Fibroblast of skin of scalp (primary cell): ENCODE measurements around the gene ZNF827.
A peak's percentile ranks its signal among the peaks of the same experiment; 100 is the strongest.

Experiments used
- DNase-seq: peaks from one replicate; pipeline ENCODE4 v3.0.0-alpha.2; 2013

The ZNF827 gene

DNA sequence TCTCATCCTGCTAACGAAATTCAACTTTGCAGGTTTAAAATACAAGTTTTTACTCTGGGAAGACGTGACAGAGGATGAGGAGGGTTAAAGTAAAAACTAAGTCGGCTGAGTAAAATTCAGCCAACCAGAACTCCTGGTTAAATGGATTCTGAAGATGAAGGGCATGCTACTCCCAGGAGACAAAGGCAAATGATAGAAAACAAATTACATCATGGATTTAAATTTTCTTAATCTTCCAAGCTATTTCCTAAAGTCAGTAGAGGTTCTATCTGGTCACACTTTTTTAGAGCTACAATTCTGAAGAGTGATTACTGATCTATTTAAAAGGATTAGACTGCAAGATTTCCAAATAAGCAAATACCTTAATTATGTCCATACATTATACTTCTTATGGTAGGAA lies 47.9 kb downstream of the ZNF827 start:
- DNase-seq, result no peak

GRCh38 chr4:145888393-145888792 lies 50.2 kb downstream of the ZNF827 start:
- DNase-seq, result no peak

DNA sequence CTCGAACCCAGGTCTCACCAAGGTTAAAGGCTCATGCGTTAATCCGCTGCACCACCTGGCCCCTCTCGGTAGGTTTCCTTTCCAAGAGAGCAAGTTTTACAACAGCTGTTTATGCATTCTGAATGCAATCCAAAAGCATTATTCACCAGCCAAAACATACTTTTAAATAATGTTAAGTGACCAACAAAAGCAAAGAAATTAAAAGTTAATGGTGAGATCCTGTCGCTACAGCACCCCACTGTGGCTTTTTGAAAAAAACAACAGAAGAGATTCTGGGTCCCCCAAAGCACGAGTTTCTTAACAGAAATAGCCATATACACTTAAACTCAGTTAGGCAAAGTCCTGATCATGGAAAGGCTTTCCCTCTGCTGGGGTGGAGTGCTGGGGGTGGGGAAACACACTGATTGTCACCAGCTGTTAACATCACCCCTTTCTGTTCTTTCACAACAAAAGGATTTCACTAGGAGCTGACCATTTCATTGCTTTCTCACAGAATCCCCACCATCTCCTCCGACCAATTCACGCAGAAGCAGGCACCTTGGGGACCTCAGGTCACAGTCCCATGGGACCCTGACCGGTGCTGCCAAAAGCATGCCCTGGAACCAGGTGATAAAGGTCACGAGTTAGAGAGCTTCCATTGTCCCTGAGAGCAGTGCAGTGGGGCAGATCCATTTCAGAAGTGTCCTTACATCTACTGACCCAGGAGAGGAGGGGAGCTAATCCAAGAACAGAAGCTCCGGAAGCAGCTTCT lies 51.2 kb downstream of the ZNF827 start:
- DNase-seq, result peak; percentile 62

- no peak for DNase-seq
These were observed 51.8 kb downstream of the ZNF827 start for GRCh38 chr4:145886871-145887240.

DNA sequence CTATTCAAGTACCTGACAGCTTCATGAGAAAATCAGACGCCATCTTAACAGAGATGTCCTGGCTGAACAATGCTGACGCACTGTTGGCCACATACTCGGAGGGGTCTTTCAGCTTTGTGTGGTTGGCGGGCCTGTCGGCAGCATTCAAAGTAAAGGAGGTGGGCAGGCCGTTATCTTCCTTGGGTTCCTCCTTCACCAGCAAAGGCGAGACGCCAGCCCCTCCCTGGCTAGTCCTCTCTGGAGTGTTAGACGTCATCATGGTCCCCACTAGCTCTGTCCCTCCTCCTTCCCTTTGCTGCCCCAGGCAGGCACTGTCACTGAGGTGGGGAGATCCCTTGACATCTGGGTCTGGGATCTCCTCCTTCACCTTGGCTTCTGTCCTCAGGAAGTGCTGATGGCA lies 53.0 kb downstream of the ZNF827 start:
- no peak for DNase-seq

- no peak for DNase-seq
These were observed 53.8 kb downstream of the ZNF827 start for GRCh38 chr4:145884775-145885174.

GRCh38 chr4:145883101-145883694 lies 55.4 kb downstream of the ZNF827 start:
- no peak for DNase-seq

GRCh38 chr4:145882604-145883003 lies 56.0 kb downstream of the ZNF827 start:
- DNase-seq, result no peak

DNA sequence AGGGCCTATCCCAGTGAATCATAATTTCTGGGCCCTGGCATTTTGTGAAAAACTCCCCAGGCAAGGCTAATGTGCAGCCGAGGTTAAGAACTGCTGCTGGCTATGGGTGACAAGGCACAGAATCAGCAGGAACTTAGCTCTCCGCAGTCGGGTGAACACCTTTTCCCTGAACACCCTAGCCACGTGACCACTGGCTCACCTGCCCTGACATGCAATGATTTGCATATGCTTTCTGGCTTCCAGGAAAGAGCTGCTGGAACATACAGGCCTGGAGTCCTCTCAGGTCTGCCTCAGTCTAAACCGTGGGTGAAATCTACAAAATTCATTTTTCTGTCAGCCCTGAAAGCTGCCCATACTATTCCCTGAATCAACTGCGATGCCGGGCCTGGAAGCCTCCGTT lies 56.6 kb downstream of the ZNF827 start:
- DNase-seq, result no peak

DNA sequence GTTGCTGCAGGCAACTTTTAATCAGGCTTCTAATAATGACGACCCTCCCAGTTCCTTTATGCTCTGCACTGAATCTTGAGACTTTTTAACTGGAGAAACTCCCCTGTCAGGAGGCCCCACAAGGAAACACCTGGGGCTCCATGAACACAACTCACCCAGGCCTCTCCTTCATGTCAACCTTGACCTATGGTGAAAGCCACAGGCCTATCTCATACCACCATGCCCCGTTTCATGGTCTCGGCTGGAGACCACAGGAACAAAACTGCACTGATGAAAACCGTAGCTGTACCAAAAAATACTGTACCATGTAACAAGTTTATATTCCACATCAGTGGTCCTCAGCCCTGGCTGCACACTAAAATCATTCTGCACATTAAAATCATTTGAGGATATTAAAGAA lies 57.0 kb downstream of the ZNF827 start:
- DNase-seq, result no peak

GRCh38 chr4:145880355-145880960 lies 58.2 kb downstream of the ZNF827 start:
- DNase-seq, result no peak

DNA sequence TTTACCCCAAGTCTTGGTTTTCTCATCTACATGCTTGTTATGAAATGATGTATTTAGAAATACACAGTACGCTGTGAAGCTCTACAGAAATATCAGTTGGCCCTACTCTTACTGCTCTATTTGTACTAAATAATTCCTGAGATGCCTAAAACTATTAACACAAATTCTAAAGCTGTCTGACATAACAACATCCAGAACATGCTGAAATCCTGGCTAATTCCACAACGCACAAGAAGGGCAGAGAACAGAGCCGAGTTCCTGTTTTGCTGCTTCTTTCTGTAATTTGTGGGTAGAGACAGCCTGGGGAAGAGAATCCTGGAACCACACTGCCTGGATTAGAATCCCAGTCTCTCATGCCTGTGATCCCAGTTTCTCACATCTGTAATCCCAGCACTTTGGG lies 59.0 kb downstream of the ZNF827 start:
- DNase-seq, result peak; percentile 19

DNA sequence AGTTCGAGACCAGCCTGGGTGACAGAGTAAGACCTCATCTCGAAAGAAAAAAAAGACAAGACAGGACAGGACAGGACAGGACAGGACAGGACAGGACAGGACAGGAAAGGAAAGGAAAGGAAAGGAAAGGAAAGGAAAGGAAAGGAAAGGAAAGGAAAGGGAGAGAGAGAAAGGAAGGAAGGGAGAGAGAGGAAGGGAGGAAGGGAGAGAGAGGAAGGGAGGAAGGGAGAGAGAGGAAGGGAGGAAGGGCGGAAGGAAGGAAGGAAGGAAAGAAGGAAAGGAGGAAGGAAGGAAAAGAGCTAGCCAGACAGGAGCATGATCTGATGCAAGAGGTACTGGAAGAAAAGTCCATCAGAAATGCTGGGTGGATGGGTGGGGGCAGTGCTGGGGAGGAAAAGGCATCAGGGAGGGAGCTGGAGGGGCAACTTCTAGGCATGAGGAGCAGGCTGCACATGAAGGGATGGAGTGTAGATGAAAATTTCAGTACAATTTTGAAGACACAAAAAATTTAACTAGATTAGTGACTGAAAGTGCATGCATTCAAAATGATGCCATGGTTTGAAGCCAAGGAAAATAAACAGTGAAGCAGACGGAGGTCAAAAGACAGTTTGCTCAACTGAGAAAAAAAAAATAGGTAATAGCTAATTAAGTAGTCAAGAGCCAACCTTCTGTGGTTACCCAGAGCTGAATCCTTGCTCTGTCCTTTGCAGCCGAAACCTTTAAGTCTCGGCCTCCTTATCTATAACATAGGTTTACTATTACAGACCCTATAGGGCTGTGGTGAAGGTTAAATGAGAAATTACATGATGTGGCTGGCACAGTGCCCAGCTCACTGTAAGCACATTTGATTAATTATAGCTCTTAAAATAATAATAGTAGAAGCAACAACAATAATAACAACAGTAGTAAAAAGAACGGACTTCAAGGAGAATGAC lies 59.9 kb downstream of the ZNF827 start:
- DNase-seq, result no peak

DNA sequence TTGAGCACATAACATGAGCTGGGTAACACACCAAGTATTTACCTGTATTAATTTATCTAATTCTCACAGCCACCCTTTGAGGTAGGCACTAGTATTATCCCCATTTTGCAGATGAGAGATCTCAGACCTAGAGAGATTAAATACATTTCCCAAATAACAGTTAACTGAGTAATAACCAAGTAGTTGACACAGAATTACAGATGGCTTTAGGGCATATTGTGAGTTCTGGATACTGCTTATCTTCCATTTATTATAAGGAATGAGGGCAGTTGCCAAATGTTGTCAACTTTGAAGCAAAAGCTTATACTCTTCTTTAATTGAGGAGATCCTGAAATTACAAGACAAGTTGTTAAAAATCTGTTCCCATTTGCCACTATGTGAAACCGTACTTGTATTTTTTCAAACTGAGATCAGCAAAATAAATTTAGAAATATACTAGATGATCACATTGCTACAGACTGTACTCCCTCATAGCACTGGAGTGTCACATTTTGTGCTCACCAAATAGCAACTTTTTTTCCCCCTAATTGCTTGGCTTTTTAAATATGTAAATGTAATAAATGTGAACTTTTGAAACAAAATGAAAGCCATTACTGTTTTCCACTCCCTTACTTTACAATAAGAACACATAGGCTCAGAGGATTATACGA lies 62.0 kb downstream of the ZNF827 start:
- no peak for DNase-seq

GRCh38 chr4:145873901-145874300 lies 64.7 kb downstream of the ZNF827 start:
- DNase-seq, result no peak

DNA sequence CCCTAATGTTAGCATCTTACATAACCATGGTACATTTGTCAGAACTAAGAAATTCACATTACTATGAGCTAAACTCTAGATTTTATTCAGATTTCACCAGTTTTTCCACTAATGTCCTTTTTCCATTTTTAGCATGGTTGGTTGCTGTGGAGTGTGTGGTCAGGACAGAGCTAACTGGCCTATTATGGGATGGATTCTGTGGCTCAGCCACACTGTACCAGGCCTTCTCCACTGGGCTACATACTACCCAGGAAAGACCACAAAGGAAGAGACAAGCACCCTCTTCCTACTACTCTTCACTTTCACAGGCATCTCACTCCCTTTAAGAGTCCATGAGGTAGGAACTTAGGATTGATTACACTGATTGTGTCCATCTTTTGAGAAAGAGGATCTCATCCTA lies 67.4 kb downstream of the ZNF827 start:
- DNase-seq, result no peak

DNA sequence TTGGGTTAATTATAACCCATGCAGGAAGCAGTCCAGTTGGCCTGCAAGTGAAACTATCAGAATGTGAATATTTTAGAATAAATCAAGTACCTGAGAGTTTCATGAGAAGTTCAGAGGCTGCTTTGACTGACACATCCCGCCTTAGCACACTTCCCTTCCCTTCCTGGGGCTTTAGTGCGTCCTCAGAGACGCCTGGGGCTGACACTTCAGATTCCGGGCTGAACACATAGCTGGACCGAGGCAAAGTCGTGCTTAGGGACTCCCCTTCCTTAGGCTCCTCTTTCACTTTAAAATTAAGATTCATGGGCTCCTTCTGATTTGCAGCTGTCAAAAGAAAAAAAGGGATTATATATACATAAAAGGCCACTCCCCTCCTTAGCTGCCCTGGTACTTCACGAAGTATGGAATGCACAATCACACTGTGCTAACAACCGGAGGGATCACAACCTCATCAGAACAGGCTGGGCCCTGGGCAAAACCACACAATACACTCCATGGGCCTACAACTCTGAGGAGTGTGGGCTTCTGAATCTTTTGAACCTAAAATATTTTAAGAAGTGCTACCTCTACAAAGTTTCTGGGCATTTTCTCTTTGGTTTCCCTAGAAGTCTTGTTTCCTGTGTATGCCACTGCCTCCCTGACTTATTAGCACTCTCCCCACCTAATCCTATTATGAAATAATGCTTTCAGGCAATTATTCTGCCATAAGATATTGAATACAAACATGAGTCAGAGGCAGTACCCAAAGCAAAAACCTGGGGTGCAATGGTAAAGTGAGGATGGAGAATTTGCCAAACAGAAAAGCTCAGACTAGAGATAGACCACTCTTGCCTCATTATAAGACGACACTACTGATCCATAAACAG lies 68.2 kb downstream of the ZNF827 start:
- DNase-seq, result no peak

DNA sequence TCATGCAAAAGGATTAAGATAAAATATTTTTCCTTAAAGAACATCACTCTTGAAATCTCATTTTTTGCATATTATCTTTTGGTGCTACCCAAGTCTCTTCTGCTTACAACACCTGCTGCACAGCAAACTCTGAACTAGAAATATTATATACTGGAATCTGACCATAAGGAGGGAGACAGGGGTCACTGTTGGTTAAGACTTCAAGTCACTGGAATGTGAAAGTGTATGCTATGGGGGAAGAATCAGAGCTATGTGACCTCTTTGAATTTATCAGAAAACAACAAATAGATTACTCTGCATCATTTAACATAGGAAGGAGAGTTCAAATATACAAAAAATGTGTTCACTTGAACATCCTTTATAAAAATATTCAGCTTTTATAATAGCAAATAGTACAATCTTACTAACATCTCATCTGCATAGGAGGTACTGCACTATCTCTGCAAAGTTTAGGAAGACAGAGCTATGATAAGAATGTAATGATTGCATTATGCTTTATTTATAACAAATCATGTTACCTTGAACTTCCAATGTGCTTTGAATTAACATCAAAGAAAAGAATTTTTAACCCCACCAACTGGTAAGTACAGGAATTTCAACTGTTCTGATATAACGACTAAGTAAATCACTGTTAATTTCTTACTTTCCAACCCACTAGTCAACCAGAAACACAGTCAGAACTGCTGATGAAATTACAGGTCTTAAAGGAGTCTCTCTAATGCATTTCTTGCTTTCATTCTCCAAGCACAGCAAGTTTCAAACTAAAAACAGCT lies 69.8 kb downstream of the ZNF827 start:
- no peak for DNase-seq

DNA sequence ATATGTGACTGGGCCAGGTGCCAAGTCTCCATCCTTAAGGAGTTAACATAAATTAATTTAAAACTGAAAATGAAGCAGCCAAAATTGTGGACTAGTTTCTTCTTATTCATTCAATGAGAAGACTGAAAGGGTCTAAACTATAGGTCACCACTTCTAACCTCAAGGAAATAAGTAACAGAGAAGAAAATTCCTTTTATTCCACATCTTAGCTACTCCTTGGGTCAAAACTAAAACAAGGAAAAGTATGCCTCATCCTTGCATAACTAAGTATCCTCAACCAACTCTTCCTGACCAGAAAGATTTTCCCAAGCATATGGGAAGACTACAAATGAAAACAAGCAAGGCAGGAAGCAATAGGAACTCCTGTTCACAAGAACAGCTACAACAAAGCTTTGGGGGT lies 71.2 kb downstream of the ZNF827 start:
- no peak for DNase-seq

- DNase-seq, result no peak
These were observed 71.6 kb downstream of the ZNF827 start for GRCh38 chr4:145866991-145867390.
